ENCODE results near the gene CRYZ.

CRYZ gene

DNA sequence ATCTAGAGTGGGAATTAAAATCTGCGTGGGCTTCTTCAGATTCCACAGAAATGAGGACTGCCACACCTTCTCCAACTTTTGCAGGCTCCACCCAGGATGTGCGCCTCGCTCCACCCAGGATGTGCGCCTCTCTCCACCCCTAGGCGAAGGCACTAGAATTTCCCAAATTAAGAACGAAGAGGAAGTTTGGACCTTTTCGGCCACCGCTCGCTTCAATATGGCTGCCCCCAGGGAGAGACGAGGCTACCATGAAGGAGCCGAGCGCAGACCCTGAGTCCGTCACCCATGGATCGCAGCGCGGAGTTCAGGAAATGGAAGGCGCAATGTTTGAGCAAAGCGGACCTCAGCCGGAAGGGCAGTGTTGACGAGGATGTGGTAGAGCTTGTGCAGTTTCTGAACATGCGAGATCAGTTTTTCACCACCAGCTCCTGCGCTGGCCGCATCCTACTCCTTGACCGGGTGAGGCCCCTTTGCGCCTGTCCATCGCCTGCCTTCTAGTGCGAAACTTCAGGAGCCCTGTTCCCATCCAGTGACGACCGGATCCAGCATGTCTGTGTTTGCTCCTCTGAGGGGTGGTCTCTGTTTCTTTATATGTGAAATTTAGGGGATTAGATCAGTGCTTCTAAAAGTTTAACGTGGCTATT is at the start of gene CRYZ, which contains the start of gene TYW3:
Gene CRYZ (minus strand): TSS at position 91 of the 644 bp plus-strand sequence. CDS start 8,229 bp downstream, outside the sequence.
Gene TYW3 (plus strand): TSS at position 193 of the 644 bp plus-strand sequence. CDS start 93 bp downstream, at position 286.
- Histone ChIP-seq H3K36me3 (ENCODE audit: insufficient read depth) (no peaks in the 10 kb centered on the region), H4K20me1 (ENCODE audit: insufficient read depth) (no peaks in the 10 kb centered on the region), H2AFZ (ENCODE audit: low read depth) (peak within 1 kb of the TSS; percentile 68), H3K27ac (peak within 1 kb of the TSS; percentile 85), H3K4me1 (ENCODE audit: low read depth, poor library complexity, severe bottlenecking) (peaks cover 18% of the 10 kb centered on the region), H3K27me3 (ENCODE audit: insufficient read depth, low read depth) (no peaks in the 10 kb centered on the region), H3K4me2 (peak within 1 kb of the TSS; percentile 87), H3K9ac (peak within 1 kb of the TSS; percentile 75), H3K79me2 (ENCODE audit: insufficient read depth, low read depth) (peaks cover 16% of the 10 kb centered on the region; the same call in 1 of the 2 replicates), H3K4me3 (IDR thresholded peaks at IDR 0.05; ENCODE audit: insufficient read depth, low read depth, low read length) (no peak within 1 kb of the TSS)
- TF ChIP-seq CTCF (conservative IDR thresholded peaks at IDR 0.05; ENCODE audit: low read depth, low read length) = no peak

DNA sequence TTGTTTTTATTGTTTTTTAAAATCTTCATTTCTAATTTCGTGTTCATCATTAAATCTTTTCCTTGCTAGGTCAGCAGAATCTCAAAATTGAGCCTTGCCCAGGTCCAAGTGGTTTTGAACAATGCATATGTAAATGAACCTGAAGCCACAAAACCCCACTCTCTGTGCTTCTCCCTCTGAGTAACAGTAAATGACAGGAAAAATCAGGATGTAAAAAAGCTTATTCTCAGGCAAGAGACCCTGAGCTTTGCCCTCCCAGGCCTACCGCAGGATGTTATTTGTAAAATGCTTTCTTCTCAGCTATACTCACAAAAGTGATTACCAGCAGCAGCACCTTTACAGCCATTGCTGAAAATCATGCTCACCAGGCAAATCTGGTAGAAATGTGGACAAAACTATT is 47.7 kb upstream of the CRYZ start:
- Histone ChIP-seq H3K27ac (peak overlapping the region; percentile 22; the same call in 1 of the 2 replicates), H3K9ac (no peak overlapping the region), H3K4me2 (peak overlapping the region; percentile 72), H3K27me3 (ENCODE audit: insufficient read depth, low read depth) (no peaks in the 10 kb centered on the region), H2AFZ (ENCODE audit: low read depth) (peak overlapping the region; percentile 31), H3K79me2 (ENCODE audit: insufficient read depth, low read depth) (no peaks in the 10 kb centered on the region), H4K20me1 (ENCODE audit: insufficient read depth) (no peaks in the 10 kb centered on the region), H3K36me3 (ENCODE audit: insufficient read depth) (no peaks in the 10 kb centered on the region), H3K4me3 (IDR thresholded peaks at IDR 0.05; ENCODE audit: insufficient read depth, low read depth, low read length) (no peak overlapping the region), H3K4me1 (ENCODE audit: low read depth, poor library complexity, severe bottlenecking) (peaks cover 27% of the 10 kb centered on the region)
- TF ChIP-seq CTCF (conservative IDR thresholded peaks at IDR 0.05; ENCODE audit: low read depth, low read length) = no peak

GRCh38 chr1:74779750-74780149 is 46.9 kb upstream of the CRYZ start:
- Histone ChIP-seq H2AFZ (ENCODE audit: low read depth) (no peak overlapping the region), H3K4me1 (ENCODE audit: low read depth, poor library complexity, severe bottlenecking) (peaks cover 31% of the 10 kb centered on the region), H3K4me2 (peak overlapping the region; percentile 72; the same call in 1 of the 2 replicates), H3K4me3 (IDR thresholded peaks at IDR 0.05; ENCODE audit: insufficient read depth, low read depth, low read length) (no peak overlapping the region), H3K36me3 (ENCODE audit: insufficient read depth) (no peaks in the 10 kb centered on the region), H3K9ac (no peak overlapping the region), H3K79me2 (ENCODE audit: insufficient read depth, low read depth) (no peaks in the 10 kb centered on the region), H3K27ac (peak overlapping the region; percentile 22; the same call in 1 of the 2 replicates), H3K27me3 (ENCODE audit: insufficient read depth, low read depth) (no peaks in the 10 kb centered on the region), H4K20me1 (ENCODE audit: insufficient read depth) (no peaks in the 10 kb centered on the region)
- TF ChIP-seq CTCF (conservative IDR thresholded peaks at IDR 0.05; ENCODE audit: low read depth, low read length) = no peak

DNA sequence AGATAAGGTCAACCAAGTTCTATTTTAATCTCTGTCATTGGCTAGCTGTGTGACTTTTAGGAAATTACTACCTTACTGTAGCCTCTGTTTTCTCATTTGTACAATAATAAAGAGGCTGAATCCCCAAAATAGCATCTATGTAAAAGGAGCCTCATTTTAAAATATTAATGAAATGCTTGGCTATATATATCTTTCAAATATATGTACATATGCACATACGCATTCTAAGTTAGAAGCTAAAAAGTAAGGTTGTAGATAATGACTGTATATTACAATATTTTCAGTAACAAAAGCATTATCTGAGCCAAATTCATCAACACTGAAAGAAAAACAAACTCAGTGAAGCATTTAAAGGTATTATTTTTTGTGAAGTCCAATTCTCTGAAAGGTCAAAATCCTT is 44.7 kb upstream of the CRYZ start:
- TF ChIP-seq CTCF (conservative IDR thresholded peaks at IDR 0.05; ENCODE audit: low read depth, low read length) = no peak
- Histone ChIP-seq H3K79me2 (ENCODE audit: insufficient read depth, low read depth) (no peaks in the 10 kb centered on the region), H3K4me1 (ENCODE audit: low read depth, poor library complexity, severe bottlenecking) (peaks cover 44% of the 10 kb centered on the region), H3K36me3 (ENCODE audit: insufficient read depth) (no peaks in the 10 kb centered on the region), H3K27me3 (ENCODE audit: insufficient read depth, low read depth) (no peaks in the 10 kb centered on the region), H3K27ac (no peak overlapping the region), H2AFZ (ENCODE audit: low read depth) (no peak overlapping the region), H4K20me1 (ENCODE audit: insufficient read depth) (no peaks in the 10 kb centered on the region), H3K4me3 (IDR thresholded peaks at IDR 0.05; ENCODE audit: insufficient read depth, low read depth, low read length) (no peak overlapping the region), H3K9ac (no peak overlapping the region), H3K4me2 (no peak overlapping the region)

Data from KMS-11 (cell line).